Activated CD4-positive, CD25-positive, alpha-beta regulatory T cell treated with anti-CD3 and anti-CD28 coated beads, Interleukin-2, amount 50 U/mL, for 24 hours (primary cell): ENCODE measurements around the gene ADNP.
"Not testable (repeated sequence)": the region's sequence is repeated elsewhere in the genome, so short reads cannot be mapped to it uniquely, and the experiment has no call there.

Experiments
- ATAC-seq, 2 donors: fragments of 150-1000 bp; cut with Tn5 transposase; one replicate each; pipeline ENCODE4 v1.10.0; 2021; ENCODE audit warnings: mild to moderate bottlenecking in 1 of 2, moderate library complexity in 1 of 2

Gene ADNP

DNA sequence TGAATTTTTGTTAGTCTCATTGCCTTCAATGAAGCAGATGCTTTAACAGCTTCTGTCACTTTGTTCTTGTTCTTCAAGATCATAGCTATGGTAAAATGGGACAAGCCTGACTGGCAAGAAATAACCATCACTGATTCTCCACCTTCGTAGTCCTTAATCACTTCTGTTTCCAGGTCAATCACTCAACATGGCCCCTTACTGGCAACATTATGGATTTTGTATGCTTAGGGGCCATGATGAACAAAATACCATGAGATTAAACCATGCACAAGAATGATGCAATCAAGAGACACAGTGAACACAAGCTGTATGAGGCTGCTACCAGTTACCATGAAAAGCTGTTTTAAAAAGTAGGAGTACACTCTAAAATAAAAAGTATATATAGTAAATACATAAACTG lies 32.8 kb downstream of the ADNP start:
- no peak for ATAC-seq

DNA sequence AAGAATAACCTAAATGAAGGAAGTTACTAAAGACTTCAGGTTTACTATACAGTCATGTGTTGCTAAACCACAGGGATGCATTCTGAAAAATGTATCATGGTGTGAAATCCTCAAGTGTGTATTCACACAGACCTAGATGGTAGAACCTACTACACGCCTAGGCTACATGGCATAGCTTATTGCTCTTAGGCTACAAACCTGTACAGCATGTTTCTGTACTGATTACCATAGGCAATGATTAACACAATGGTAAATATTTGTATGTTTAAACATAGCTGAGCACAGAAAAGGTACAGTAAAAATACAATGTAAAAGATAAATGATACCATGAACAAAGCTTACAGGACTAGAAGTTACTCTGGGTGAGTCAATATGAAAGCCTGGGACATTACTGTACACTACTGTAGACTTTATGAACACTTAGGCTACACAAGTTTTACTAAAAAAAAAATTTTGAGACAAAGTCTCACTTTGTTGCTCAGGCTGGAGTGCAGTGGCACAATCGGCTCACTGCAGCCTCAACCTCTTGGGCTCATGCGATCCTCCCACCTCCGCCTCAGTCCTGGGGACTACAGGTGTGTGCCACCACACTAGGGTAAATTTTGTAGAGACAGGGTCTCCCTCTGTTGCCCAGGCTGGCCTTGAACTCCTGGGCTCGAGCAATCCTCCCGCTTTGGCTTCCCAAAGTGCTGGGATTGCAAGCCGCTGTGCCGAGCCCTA lies 36.0 kb downstream of the ADNP start:
- peak; percentile 50 to 51 for ATAC-seq

DNA sequence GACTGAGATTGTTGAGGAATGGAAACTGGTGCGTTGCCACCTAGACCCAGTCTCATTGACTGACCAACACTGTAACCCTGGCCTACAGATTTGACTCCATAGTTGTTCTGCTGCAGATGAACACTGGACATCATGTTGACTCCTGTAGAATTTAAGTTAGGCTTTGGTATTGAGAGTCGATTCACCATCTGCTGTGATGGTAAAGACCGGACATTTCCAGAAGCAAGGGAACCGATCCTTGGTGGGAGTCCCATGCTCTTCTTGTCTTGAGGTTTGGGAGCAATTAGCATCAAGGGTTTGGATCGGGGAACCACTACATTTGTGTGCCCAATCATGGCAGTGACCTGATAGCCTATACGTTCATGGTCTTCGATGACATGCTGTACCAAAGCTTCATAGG lies 37.6 kb downstream of the ADNP start:
- no peak for ATAC-seq

GRCh38 chr20:50892394-50892793 lies 38.8 kb downstream of the ADNP start:
- peak; percentile 37 to 60 for ATAC-seq

DNA sequence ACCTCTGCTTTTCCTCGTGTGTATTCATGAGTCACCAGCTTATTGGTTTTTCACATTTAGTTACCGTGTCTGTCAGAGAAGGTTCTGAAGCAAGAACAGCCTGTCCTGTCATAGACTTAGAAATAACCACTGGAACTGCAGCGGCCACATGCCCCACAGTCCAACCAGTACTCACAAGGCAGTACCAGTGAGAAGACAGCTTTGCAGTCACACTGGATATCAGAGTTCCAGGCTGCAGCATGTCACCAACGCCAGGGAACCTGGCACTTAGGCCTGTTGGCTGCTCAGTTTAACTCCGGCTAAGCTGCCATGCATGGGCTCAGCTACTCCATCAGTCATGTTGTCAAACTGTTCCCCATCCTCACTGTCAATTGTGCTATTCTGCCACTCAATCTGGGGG lies 40.1 kb downstream of the ADNP start:
- peak in 1 of 2 donors; percentile 24 for ATAC-seq

DNA sequence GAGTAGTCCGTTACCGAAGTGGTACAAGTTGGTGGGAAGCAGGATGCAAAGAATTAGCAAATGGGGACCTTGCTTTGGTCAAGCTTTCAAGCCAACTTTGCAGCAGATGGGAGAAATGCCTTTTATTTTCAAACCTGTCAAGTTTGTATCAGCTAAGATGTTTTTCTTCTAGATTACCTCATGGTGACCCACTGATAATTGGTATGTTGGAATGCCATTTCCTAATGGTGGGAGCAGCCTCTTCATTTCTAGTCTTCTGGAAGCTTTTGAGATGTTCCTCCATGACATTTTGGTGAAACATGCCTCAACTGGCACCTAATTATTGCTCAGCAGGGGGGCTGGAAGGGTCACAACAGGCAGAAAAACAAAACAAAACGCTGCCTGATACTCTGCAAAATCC lies 43.7 kb downstream of the ADNP start:
- no peak for ATAC-seq

DNA sequence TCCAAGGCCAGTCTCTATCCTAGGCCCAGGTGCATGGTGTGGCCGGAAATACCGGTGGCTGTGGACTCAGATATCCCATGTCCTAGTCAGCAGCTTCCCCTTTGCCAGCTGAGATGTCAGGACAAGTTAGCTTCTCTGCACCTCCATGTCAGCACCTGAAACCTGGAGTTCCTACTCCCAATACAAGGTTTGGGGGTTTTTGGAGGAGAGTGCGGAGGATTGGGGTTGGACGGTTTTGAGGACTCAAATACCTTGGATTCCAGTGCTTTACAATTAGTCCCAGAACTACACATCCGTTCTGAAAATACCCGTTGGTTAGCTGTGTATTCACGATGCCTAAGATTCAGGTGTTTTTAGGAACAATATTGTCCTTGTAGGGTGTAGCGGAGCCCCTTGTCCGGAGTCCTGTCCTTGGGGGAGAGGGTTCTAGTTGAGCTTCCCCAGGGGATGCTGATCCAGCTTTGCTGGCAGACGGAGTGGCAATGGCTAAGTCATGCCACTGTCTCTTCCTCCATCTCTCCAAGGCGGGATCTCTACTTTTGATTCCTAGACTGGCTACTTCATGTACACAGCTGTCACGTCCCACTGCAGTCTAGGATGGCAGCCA lies 45.0 kb downstream of the ADNP start:
- no peak for ATAC-seq

DNA sequence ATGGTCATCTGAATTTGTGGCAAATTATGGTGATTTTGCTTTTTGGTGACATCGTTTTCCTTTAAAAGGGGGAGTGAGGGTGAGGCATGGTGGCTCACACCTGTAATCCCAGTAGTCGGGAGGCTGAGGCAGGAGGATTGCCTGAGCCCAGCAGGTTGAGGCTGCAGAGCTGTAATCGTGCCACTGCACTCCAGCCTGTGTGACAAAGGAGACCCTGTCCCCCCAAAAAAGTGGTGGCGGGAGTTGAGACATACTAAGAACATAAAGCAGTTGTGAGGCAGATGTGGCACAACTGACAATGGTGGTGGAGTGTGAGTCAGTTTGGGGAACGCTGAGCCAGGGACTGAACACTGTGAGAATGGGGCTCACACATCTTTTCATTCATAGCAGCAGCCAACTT lies 45.5 kb downstream of the ADNP start:
- no peak for ATAC-seq

GRCh38 chr20:50885068-50885467 lies 46.2 kb downstream of the ADNP start:
- ATAC-seq, result no peak

GRCh38 chr20:50883856-50884255 lies 47.4 kb downstream of the ADNP start:
- no peak for ATAC-seq

GRCh38 chr20:50881759-50882424 lies 49.3 kb downstream of the ADNP start:
- not testable (repeated sequence) for ATAC-seq

DNA sequence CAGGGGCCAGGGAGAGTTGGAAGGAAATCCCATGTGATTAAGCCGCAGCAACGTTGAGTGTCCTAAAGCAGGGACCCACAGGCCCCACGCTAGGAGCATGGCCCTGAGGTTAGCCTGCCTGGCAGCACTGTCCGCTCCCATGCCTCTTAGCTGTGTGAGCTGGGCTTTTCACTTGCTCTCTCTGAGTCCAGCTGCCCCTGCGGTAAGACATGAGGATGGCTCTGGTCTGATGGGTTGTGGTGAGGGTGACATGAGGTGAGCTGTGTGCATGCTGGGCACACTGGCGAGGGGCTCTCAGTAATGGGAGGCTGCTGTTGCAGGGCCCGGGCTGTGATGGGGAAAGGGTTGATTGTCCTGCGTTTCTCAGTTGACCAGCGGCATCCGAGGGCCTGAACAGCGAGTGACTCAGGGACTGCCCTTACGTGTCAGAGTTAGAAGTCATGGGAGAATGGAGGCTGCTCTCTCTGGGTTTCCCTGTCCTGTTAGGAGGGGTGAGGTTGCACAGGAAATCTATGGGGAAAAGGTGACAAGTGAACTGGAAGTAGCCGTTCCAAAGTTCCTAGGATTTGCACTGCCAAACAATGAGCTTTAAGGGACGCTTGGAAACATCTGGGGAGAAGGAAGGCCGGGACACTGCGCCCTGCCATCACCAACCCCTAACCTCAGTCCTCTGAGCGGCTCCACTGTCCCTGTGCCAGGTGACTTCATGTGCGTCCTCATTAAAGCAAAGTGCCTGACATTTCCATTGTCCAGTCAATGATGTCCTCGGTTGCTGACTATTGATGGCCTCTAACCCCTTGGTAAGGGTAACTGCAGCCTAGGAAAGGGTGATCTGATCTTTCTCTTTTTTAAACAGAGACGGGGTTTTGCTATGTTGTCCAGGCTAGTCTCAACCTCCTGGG lies 51.3 kb downstream of the ADNP start:
- ATAC-seq, result no peak

- ATAC-seq, result no peak
Measured at GRCh38 chr20:50877232-50877743, 53.9 kb downstream of the ADNP start.

DNA sequence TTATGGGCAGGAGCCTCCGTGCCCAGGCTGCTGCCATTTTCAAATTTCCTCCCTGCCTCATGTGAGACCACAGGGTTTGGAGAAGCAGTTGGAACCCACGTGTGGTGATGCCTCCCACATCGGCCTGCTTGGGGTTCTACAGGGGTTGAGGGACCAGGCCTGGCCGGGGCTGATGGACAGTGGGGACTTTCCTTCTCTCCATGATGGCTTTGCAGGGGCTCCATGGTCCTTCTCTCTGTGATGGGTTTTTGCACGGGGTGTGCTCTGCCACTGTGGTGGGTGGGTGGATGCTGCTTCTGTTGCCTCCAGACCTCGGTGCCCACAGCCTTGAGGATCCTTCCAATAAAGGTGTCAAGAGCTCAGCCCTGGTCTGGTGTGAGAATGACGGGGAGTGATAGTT lies 54.4 kb downstream of the ADNP start:
- no peak for ATAC-seq

DNA sequence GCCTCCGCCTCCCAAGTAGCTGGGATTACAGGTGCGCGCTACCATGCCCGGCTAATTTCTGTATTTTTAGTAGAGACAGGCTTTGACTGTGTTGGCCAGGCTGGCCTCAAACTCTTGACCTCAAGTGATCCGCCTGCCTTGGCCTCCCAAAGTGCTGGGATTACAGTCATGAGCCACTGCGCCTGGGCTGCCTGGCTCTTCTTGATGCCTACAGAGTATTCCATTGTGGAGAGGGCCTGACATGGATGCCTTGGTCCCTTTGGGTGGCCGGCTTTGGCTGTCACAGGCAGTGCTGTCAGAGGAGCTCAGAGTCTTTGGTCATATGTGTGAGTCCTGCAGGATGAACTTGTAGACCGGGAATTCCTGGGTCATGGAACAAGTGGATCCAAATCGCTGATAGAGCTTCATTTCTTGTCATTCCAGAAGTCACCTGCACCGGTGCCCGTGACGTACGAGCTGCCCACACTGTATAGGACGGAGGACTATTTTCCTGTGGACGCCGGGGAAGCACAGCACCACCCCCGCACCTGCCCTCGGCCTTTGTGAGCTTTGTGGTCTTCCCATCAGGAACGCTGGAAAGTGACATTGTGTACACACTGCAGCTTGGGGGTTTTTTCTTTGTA lies 55.1 kb downstream of the ADNP start:
- ATAC-seq, result no peak

DNA sequence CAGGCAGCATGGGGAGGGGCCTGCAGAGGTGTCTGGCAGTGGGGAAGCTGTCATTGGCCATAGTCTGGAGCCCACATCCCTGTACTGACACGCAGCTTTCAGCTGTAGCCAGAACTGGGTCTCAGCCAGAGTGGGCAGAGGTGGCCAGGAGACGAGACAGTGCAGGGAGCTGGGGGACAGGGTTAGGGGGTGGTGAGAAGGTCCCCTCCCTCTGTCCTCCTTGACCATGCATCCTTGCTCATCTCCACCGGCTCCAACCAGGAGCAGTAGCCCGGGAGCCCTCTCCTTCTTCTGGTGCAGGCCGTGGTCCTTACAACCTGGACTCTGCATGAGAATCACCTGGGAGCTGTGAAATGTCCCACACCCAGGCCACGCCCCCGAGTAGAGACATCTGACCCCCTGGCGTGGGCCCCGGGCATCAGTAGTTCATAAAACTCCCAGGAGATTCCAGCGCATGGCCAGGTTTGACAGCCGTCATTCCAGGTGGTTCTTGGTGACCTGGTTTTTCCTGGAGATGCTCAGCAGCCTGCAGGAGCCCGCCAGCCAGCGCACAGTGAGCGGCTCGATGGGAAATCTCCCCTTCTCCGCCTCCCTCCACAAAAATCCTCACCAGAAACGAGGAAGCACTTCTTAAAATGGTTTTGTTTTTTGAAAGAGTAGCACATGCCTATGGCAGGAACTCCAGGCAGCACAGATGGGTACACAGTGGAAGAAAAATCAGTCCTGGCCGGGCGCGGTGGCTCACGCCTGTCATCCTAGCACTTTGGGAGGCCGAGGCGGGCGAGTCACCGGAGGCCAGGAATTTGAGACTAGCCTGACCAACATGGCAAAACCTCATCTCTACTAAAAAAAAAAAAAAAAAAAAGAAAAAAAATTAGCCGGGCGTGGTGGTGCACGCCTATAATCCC lies 56.2 kb downstream of the ADNP start:
- ATAC-seq, result no peak

DNA sequence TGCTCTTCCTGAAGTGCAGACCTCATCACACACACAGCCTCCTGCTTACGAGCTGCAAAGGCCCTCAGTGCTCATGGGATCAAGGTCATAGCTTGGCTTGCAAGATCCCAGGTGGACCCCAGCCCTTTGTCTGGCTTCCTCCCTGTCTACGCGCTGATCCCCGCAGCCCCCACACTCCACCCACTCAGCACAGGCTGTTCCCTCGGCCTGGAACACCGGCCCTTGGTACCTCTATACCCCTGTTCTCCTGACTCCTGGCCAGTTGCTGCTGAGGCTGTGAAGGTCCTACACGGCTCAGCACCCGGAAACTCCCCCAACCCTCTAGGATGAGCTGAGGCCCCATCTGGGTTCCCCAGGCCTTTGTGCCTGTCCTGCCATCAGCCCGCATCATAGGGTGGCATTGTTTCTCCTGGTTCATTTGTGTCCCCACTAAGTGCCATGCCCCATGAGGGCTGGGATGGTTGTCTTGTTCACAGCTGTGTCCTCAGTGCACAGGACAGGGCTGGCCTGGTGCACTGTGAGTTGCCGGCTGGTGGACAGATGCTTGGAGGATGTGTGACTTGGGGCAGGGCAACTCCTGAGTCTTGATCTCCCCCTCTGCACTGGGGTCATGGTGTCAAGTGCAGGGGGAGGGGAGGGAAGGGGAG lies 57.0 kb downstream of the ADNP start:
- ATAC-seq, result no peak

GRCh38 chr20:50873585-50873984 lies 57.7 kb downstream of the ADNP start:
- no peak for ATAC-seq

DNA sequence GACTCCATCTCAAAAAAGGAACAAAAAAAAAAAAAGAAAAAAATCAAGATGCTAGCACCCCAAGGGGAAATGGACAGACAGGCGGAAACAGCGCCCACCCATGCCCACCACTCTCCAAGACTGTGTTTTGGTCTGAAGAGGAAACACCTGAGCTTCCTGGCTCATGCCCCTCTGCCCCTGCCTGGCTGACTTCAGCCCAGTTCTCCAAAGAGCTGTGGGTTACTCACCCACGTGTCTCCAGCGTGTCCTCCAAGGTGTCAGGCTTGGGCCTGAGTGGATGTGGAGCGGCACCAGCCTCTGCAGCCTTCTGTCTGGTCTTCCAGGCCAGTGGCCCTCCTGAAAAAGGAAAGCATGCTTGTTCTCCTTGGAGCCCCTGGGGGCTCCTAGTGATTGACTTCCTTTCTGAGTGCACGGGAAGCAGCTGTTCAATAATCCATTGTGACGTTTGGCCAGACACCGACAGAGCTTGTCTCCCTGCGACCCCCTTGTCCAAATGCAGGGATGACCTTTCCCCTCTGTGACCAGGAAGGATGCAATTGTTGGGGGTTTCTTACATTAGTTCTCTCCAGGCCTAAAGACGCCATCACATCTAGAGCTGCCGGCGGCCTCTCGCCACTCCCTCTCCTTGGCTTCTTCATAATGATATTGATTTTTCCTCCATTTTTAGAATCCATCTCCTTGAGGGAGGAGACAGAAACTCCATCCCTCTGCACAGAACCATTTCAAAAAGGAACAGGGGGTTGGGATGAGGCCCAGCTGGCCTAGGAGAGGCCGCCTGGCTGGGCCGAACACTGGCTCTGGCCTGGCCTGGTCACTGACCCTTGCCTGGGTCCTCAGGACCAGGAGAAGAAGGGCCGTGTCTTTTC lies 58.4 kb downstream of the ADNP start:
- ATAC-seq, result no peak
